NB4 (cell line): ENCODE measurements around the gene H6PD.

Experiments
- CTCF ChIP-seq: IDR thresholded peaks from one replicate; pipeline ENCODE4 v1.5.1; 2012; ENCODE audit warnings: low read depth, low read length
- MYC ChIP-seq: IDR thresholded peaks from 2 replicates; pipeline ENCODE4 v1.6.1; 2011; ENCODE audit warnings: low read depth, low read length
- POLR2A ChIP-seq: IDR thresholded peaks from 2 replicates; pipeline ENCODE4 v1.6.1; 2011; ENCODE audit warnings: mild to moderate bottlenecking; ENCODE audit not compliant: insufficient read length; ENCODE audit errors: extremely low read depth
- TF ChIP-seq, protein P1 (sequence below): IDR thresholded peaks from 2 replicates; pipeline ENCODE4 v1.6.1; 2011; ENCODE audit warnings: low read depth, low read length

GRCh38 chr1:9257851-9258250, 23.3 kb downstream of the H6PD start:
- TF ChIP-seq CTCF (no peak), POLR2A (no peak), MYC (no peak)
- TF ChIP-seq, protein P1, sequence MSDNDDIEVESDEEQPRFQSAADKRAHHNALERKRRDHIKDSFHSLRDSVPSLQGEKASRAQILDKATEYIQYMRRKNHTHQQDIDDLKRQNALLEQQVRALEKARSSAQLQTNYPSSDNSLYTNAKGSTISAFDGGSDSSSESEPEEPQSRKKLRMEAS: no peak
